Measurements from ENCODE around the gene CYTH1. TPM values are rescaled to one million over a fixed set of nuclear protein-coding genes. Genes with fewer than 3 reads are reported as not detected.
A peak's percentile ranks its signal among the peaks of the same experiment; 100 is the strongest.

The CYTH1 gene
- total and polyA plus RNA-seq, 10 of the 15 experiments (the other 5 are each of a cell fraction or from before 2014, with no cell fraction given) = 6.6 to 188 (median 145) TPM

DNA sequence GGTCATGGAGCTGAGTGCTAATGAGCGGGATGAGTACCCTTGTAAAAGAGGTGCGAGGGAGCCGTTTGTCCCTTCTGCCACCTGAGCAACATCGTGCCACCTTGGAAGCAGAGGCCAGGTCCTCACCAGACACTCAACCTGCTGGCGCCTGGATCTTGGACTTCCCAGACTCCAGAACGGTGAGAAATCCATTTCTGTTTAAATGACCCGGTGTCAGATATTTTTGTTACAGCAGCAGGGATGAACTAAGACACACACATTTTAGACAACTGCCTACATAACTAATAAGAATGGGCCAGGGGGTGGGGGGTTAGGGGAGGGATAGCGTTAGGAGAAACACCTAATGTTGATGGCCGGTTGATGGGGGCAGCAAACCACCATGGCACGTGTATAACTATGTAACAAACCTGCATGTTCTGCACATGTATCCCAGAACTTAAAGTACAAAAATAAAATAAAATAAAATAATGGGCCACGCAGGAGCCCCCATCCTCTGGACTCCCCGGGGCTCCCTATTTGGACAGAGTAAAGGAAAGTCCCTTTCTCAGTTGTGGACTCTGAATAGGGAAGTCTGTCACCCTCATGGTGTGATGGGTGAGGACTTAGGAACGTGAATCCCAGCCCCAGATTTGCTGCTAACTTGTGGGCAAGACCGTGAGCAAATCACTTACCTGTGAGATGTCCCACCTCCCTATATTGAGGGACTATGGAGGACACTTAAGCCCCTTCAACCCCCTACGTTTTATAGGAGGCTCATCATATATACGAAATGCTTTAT, 144.2 kb downstream of the CYTH1 start:
- Histone ChIP-seq H3K9me3 (replicated peaks; ENCODE audit: control insufficient read depth, insufficient read depth, low read length) (no peaks in the 10 kb centered on the region), H3K36me3 (ENCODE audit: control insufficient read depth in 2 of 2, insufficient read depth in 2 of 2, low read length in 1 of 2) (no peaks in the 10 kb centered on the region), H2AFZ (ENCODE audit: control insufficient read depth, low read depth, low read length) (no peak overlapping the region), H3K27me3 (replicated peaks in 1 of 2; ENCODE audit: control insufficient read depth in 2 of 2, insufficient read depth in 2 of 2, low read length in 1 of 2) (no peaks in the 10 kb centered on the region), H4K20me1 (ENCODE audit: control insufficient read depth, insufficient read depth) (no peaks in the 10 kb centered on the region), H3K9ac (ENCODE audit: control insufficient read depth, insufficient read depth, low read length) (no peak overlapping the region), H3K4me2 (ENCODE audit: control insufficient read depth, insufficient read depth) (no peak overlapping the region), H3K79me2 (ENCODE audit: control insufficient read depth, insufficient read depth, low read length) (no peaks in the 10 kb centered on the region), H3K4me1 (ENCODE audit: control insufficient read depth, insufficient read depth, low read length) (peaks cover 6% of the 10 kb centered on the region; the same call in 1 of the 2 replicates), H3K4me3 (no peak overlapping the region), H3K27ac (ENCODE audit: control insufficient read depth, insufficient read depth) (no peak overlapping the region)
- ChIA-PET RAD21 (ENCODE audit: unreplicated experiment) (no interaction called here), CTCF (interaction anchor here (1.7 kb wide), 1 partner anchor 71 kb away, joined by 6 read pairs; no protein-coding TSS in a partner anchor), POLR2A (no interaction called here), SMC1A (ENCODE audit: uncharacterized antibody, unreplicated experiment) (no interaction called here)
- no TSS peak for BruUV-seq (replicated peaks)
- no peak for DNase-seq (ENCODE audit: low read depth, low spot score)
- no peak for FAIRE-seq
- TF ChIP-seq NR2C2 (IDR thresholded peaks at IDR 0.05; ENCODE audit: borderline replicate concordance, control insufficient read depth, insufficient read length, low read depth) (no peak), GATAD2B (conservative IDR thresholded peaks at IDR 0.05; ENCODE audit: low read depth) (no peak), NRF1 (conservative IDR thresholded peaks at IDR 0.05; ENCODE audit: low read depth, low read length) (no peak), ZBED1 (IDR thresholded peaks at IDR 0.05; ENCODE audit: borderline replicate concordance) (no peak), RELA (IDR thresholded peaks at IDR 0.05; ENCODE audit: borderline replicate concordance, partially characterized antibody) (no peak), ZNF384 (IDR thresholded peaks at IDR 0.05; ENCODE audit: borderline replicate concordance, low read depth, low read length) (no peak), TARDBP (IDR thresholded peaks at IDR 0.05; ENCODE audit: borderline replicate concordance) (no peak), HCFC1 (IDR thresholded peaks at IDR 0.05; ENCODE audit: low read length) (no peak)
- TF ChIP-seq, protein P1, sequence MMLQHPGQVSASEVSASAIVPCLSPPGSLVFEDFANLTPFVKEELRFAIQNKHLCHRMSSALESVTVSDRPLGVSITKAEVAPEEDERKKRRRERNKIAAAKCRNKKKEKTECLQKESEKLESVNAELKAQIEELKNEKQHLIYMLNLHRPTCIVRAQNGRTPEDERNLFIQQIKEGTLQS (IDR thresholded peaks at IDR 0.05; ENCODE audit: borderline replicate concordance, extremely low read depth, low read depth, low read length) = no peak
- in situ Hi-C loops (cut with MboI) (no loop called here), intact Hi-C loops (cut with micrococcal nuclease; ENCODE audit: unreplicated experiment) (no loop called here)
- 44% methylated on average over 16 of the region's 16 CpGs for WGBS (ENCODE audit: insufficient coverage, insufficient replicate concordance, low lambda C conversion rate, missing lambda C conversion rate)
- 0 out of 3 replicates have a peak, but pooled peaks have one; percentile 19 for ATAC-seq

Data from GM12878 (cell line).